WTC11 (cell line): ENCODE data around the gene C4orf36. TPM values are rescaled to one million over a fixed set of nuclear protein-coding genes. Genes with fewer than 3 reads are reported as not detected.

Experiments
- CREM ChIP-seq: sonication (generic); formaldehyde crosslinking; IDR thresholded peaks from 2 replicates; pipeline ENCODE4 v1.8.1; 2022; ENCODE audit warnings: mild to moderate bottlenecking, missing genetic modification reagents, moderate library complexity
- EMX1 ChIP-seq: fragments of 250-450 bp; sonication (Bioruptor Pico); IDR thresholded peaks from 2 replicates; pipeline ENCODE4 v1.8.0; 2021; ENCODE audit warnings: mild to moderate bottlenecking
- ESRRA ChIP-seq: sonication (generic); formaldehyde crosslinking; IDR thresholded peaks from 2 replicates; pipeline ENCODE4 v1.8.1; 2022; ENCODE audit warnings: mild to moderate bottlenecking, missing genetic modification reagents, borderline replicate concordance
- NFYB ChIP-seq: sonication (generic); formaldehyde crosslinking; conservative IDR thresholded peaks from 2 replicates; pipeline ENCODE4 v1.8.0; 2022; ENCODE audit warnings: low read depth, missing genetic modification reagents
- NR1H2 ChIP-seq: sonication (generic); formaldehyde crosslinking; IDR thresholded peaks from 2 replicates; pipeline ENCODE4 v1.9.0; 2021; ENCODE audit warnings: mild to moderate bottlenecking, moderate library complexity, missing genetic modification reagents
- OVOL2 ChIP-seq: fragments of 250-450 bp; sonication (Bioruptor Pico); IDR thresholded peaks from 2 replicates; pipeline ENCODE4 v1.9.0; 2021; ENCODE audit warnings: mild to moderate bottlenecking, borderline replicate concordance
- RELA ChIP-seq: sonication (generic); formaldehyde crosslinking; IDR thresholded peaks from 2 replicates; pipeline ENCODE4 v1.8.1; 2022; ENCODE audit warnings: missing genetic modification reagents, mild to moderate bottlenecking, borderline replicate concordance
- RORB ChIP-seq: fragments of 250-450 bp; sonication (Bioruptor Pico); IDR thresholded peaks from 2 replicates; pipeline ENCODE4 v1.9.0; 2021; ENCODE audit warnings: mild to moderate bottlenecking
- TCF7 ChIP-seq: sonication (generic); formaldehyde crosslinking; IDR thresholded peaks from 2 replicates; pipeline ENCODE4 v1.8.0; 2022; ENCODE audit warnings: mild to moderate bottlenecking, low read depth, missing genetic modification reagents, moderate library complexity
- ZNF317 ChIP-seq: sonication (generic); formaldehyde crosslinking; IDR thresholded peaks from 2 replicates; pipeline ENCODE4 v1.8.1; 2023; ENCODE audit warnings: low read depth, mild to moderate bottlenecking, moderate library complexity, missing genetic modification reagents, borderline replicate concordance
- ZNF396 ChIP-seq: fragments of 250-450 bp; sonication (Bioruptor Pico); IDR thresholded peaks from 2 replicates; pipeline ENCODE4 v1.8.0; 2021; ENCODE audit warnings: mild to moderate bottlenecking, moderate library complexity, borderline replicate concordance
- ZNF423 ChIP-seq: fragments of 250-450 bp; sonication (Bioruptor Pico); IDR thresholded peaks from 2 replicates; pipeline ENCODE4 v2.1.2; 2022; ENCODE audit warnings: mild to moderate bottlenecking, moderate library complexity
- total RNA-seq: library from RNA; stranded (reverse); gene quantifications from 3 replicates; pipeline ENCODE4 v1.2.3, GENCODE V29; 2021
- TF ChIP-seq, protein P1 (sequence below): sonication (generic); formaldehyde crosslinking; IDR thresholded peaks from 2 replicates; pipeline ENCODE4 v1.8.0; 2022; ENCODE audit warnings: missing genetic modification reagents
- TF ChIP-seq, protein P2 (sequence below): sonication (generic); formaldehyde crosslinking; IDR thresholded peaks from 2 replicates; pipeline ENCODE4 v1.8.1; 2022; ENCODE audit warnings: low read depth, missing genetic modification reagents, borderline replicate concordance
- TF ChIP-seq, protein P3 (sequence below): sonication (generic); formaldehyde crosslinking; IDR thresholded peaks from 2 replicates; pipeline ENCODE4 v1.8.0; 2022; ENCODE audit warnings: mild to moderate bottlenecking, missing genetic modification reagents
- TF ChIP-seq, protein P4 (sequence below): fragments of 250-450 bp; sonication (Bioruptor Pico); IDR thresholded peaks from 2 replicates; pipeline ENCODE4 v1.8.0; 2021; ENCODE audit warnings: mild to moderate bottlenecking
- TF ChIP-seq, protein P5 (sequence below): fragments of 250-450 bp; sonication (Bioruptor Pico); conservative IDR thresholded peaks from 2 replicates; pipeline ENCODE4 v1.9.0; 2021; ENCODE audit warnings: mild to moderate bottlenecking

C4orf36 gene
- total RNA-seq, 1 experiment from 2014 or later = 0.79 TPM

DNA sequence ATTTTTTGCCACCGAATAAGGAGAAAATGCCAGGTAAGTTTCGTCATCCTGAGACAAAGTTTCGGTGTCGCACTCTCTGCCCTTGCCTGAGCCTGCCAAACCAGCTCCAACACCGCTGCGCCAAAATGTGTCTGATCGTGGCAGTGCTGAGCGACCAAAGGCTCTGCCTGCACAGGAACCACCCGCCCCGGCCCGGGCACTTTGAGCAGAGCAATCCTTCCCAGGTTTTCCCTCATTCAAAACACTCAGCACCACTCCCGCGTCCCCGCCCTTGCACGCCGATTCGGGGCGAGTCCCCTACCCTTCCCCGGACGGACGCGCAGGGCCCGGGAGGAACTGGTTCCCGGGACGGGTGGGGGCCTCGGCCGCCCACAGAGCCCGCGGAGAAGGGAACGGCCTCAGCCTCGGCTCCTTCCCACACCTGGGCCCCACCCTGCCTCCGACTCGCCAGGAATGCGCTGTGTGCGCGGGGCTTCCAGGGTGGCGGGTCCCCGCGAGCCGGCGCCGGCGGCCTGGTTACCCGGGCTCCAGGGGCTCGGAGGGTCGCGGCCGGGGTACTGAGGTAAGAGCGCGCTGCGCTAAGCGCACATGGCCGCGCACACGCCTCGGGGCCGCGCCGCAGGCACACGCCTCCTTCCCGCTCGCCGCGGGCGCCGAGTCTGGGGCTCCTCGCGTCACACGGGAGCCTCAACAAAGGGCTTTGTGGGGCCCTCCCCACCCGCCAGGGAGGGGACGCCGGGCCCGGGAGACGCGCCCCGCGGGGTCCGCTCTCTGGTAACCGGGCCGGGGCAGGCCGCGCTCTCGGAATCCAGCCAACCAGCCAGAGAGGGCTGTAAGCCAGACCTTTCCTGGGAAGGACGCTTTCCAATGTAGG is at the start of gene C4orf36 (continued):
- TF ChIP-seq, protein P1, sequence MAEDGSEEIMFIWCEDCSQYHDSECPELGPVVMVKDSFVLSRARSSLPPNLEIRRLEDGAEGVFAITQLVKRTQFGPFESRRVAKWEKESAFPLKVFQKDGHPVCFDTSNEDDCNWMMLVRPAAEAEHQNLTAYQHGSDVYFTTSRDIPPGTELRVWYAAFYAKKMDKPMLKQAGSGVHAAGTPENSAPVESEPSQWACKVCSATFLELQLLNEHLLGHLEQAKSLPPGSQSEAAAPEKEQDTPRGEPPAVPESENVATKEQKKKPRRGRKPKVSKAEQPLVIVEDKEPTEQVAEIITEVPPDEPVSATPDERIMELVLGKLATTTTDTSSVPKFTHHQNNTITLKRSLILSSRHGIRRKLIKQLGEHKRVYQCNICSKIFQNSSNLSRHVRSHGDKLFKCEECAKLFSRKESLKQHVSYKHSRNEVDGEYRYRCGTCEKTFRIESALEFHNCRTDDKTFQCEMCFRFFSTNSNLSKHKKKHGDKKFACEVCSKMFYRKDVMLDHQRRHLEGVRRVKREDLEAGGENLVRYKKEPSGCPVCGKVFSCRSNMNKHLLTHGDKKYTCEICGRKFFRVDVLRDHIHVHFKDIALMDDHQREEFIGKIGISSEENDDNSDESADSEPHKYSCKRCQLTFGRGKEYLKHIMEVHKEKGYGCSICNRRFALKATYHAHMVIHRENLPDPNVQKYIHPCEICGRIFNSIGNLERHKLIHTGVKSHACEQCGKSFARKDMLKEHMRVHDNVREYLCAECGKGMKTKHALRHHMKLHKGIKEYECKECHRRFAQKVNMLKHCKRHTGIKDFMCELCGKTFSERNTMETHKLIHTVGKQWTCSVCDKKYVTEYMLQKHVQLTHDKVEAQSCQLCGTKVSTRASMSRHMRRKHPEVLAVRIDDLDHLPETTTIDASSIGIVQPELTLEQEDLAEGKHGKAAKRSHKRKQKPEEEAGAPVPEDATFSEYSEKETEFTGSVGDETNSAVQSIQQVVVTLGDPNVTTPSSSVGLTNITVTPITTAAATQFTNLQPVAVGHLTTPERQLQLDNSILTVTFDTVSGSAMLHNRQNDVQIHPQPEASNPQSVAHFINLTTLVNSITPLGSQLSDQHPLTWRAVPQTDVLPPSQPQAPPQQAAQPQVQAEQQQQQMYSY (CRISPR knock-in tag) = peak; percentile 88
- TF ChIP-seq, protein P2, sequence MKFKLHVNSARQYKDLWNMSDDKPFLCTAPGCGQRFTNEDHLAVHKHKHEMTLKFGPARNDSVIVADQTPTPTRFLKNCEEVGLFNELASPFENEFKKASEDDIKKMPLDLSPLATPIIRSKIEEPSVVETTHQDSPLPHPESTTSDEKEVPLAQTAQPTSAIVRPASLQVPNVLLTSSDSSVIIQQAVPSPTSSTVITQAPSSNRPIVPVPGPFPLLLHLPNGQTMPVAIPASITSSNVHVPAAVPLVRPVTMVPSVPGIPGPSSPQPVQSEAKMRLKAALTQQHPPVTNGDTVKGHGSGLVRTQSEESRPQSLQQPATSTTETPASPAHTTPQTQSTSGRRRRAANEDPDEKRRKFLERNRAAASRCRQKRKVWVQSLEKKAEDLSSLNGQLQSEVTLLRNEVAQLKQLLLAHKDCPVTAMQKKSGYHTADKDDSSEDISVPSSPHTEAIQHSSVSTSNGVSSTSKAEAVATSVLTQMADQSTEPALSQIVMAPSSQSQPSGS (CRISPR knock-in tag) = 0 out of 2 replicates have a peak, but pooled peaks have one; percentile 28
- TF ChIP-seq TCF7 (CRISPR knock-in tag) (peak; percentile 90), ZNF396 (CRISPR knock-in tag) (no peak), CREM (CRISPR knock-in tag) (peak; percentile 55), NR1H2 (CRISPR knock-in tag) (no peak), ZNF317 (peak; percentile 11; the same call in 1 of the 2 replicates), RELA (CRISPR knock-in tag) (peak; percentile 84; the same call in 1 of the 2 replicates), ZNF423 (CRISPR knock-in tag) (0 out of 2 replicates have a peak, but pooled peaks have one; percentile 6), EMX1 (CRISPR knock-in tag) (0 out of 2 replicates have a peak, but pooled peaks have one; percentile 50), NFYB (CRISPR knock-in tag) (no peak; the same call in 1 of the 2 replicates), OVOL2 (CRISPR knock-in tag) (no peak), ESRRA (CRISPR knock-in tag) (peak; percentile 94), RORB (CRISPR knock-in tag) (no peak)
- TF ChIP-seq, protein P3, sequence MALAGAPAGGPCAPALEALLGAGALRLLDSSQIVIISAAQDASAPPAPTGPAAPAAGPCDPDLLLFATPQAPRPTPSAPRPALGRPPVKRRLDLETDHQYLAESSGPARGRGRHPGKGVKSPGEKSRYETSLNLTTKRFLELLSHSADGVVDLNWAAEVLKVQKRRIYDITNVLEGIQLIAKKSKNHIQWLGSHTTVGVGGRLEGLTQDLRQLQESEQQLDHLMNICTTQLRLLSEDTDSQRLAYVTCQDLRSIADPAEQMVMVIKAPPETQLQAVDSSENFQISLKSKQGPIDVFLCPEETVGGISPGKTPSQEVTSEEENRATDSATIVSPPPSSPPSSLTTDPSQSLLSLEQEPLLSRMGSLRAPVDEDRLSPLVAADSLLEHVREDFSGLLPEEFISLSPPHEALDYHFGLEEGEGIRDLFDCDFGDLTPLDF (CRISPR knock-in tag) = peak; percentile 74; the same call in 1 of the 2 replicates
- TF ChIP-seq, protein P4, sequence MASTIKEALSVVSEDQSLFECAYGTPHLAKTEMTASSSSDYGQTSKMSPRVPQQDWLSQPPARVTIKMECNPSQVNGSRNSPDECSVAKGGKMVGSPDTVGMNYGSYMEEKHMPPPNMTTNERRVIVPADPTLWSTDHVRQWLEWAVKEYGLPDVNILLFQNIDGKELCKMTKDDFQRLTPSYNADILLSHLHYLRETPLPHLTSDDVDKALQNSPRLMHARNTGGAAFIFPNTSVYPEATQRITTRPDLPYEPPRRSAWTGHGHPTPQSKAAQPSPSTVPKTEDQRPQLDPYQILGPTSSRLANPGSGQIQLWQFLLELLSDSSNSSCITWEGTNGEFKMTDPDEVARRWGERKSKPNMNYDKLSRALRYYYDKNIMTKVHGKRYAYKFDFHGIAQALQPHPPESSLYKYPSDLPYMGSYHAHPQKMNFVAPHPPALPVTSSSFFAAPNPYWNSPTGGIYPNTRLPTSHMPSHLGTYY (CRISPR knock-in tag) = 0 out of 2 replicates have a peak, but pooled peaks have one; percentile 66
- TF ChIP-seq, protein P5, sequence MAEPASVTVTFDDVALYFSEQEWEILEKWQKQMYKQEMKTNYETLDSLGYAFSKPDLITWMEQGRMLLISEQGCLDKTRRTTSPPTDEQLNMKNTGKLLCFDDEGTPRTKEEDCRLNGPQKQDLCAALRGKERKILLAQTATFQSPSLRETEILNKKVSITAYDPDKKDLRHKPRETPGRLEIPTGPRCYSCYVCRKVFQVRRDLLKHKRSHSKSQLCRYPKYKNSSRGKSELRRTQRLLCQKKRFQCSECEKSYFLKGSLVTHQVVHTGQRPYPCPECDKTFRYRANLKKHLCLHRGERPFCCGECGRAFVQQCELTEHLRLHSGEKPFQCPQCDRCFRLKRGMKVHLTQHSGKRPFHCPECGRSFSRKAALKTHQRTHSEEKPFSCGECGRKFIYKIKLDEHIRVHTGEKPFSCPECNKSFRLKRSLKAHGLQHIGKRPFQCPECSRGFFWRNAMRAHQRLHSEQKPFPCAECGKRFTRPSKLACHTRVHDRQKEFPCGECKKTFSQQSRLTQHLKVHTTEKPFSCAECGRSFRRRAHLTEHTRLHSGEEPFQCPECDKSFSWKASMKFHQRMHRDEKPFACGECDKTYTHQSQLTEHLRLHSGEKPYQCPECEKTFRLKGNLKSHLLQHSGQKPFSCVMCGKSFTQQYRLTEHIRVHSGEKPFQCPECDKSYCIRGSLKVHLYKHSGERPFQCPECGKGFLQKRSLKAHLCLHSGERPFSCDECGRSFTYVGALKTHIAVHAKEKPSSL (CRISPR knock-in tag) = no peak
